Right renal pelvis (tissue), 4 donors: ENCODE results near the gene CADM4. TPM values are rescaled to one million over a fixed set of nuclear protein-coding genes. Genes with fewer than 3 reads are reported as not detected.
A peak's percentile ranks its signal among the peaks of the same experiment; 100 is the strongest.
"Not testable (repeated sequence)": the region's sequence is repeated elsewhere in the genome, so short reads cannot be mapped to it uniquely, and the experiment has no call there.

Source experiments
- DNase-seq, 4 donors: peaks; one replicate each; pipeline ENCODE4 v3.0.0-alpha.2; 2013; ENCODE audit warnings: low read depth in 4 of 4, low spot score in 3 of 4, missing footprints in 1 of 4
- polyA plus RNA-seq, 4 donors: library from polyadenylated mRNA; unstranded; fragments of 120-200 nt; gene quantifications; one replicate each; pipeline ENCODE4 v1.2.1, GENCODE V29; 2013; ENCODE audit not compliant: insufficient read length in 4 of 4

Gene CADM4
- polyA plus RNA-seq, result 10 to 100 TPM; 44.9 to 65.8 (median 49.0) TPM

GRCh38 chr19:43639519-43640423 lies at the start of gene CADM4:
CADM4 (minus strand) TSS chr19:43639850; CDS start chr19:43639790, 60 bp downstream.
- DNase-seq, result no peak

GRCh38 chr19:43688059-43688701 lies 48.5 kb upstream of the CADM4 start:
- no peak for DNase-seq

GRCh38 chr19:43687660-43687997 lies 48.0 kb upstream of the CADM4 start:
- DNase-seq, result no peak

GRCh38 chr19:43684326-43684725 lies 44.7 kb upstream of the CADM4 start:
- no peak for DNase-seq

GRCh38 chr19:43683905-43684304 lies 44.3 kb upstream of the CADM4 start:
- no peak for DNase-seq

GRCh38 chr19:43682824-43683661 lies 43.4 kb upstream of the CADM4 start:
- DNase-seq, result no peak

- not testable (repeated sequence) for DNase-seq
Observed at GRCh38 chr19:43682269-43682668, 42.6 kb upstream of the CADM4 start.

GRCh38 chr19:43681821-43682220 lies 42.2 kb upstream of the CADM4 start:
- DNase-seq, result no peak

GRCh38 chr19:43678512-43679261 lies 39.0 kb upstream of the CADM4 start:
- no peak for DNase-seq

- DNase-seq, result no peak
Observed at GRCh38 chr19:43675906-43676305, 36.3 kb upstream of the CADM4 start.

GRCh38 chr19:43675269-43675879 lies 35.7 kb upstream of the CADM4 start:
- DNase-seq, result no peak

GRCh38 chr19:43674596-43674995 lies 34.9 kb upstream of the CADM4 start:
- DNase-seq, result no peak

- no peak for DNase-seq
Observed at GRCh38 chr19:43674183-43674582, 34.5 kb upstream of the CADM4 start.

GRCh38 chr19:43673637-43674036 lies 34.0 kb upstream of the CADM4 start:
- no peak for DNase-seq

- no peak for DNase-seq
Observed at GRCh38 chr19:43672061-43672679, 32.5 kb upstream of the CADM4 start.

GRCh38 chr19:43668406-43669109 lies 28.9 kb upstream of the CADM4 start:
- peak; percentile 92 to 97 (median 94) for DNase-seq

- no peak for DNase-seq
Observed at GRCh38 chr19:43667876-43668405, 28.3 kb upstream of the CADM4 start.

- DNase-seq, result no peak
Observed at GRCh38 chr19:43667126-43667875, 27.7 kb upstream of the CADM4 start.
